ENCODE measurements around the gene NR2C2. TPM values are rescaled to one million over a fixed set of nuclear protein-coding genes. Genes with fewer than 3 reads are reported as not detected.

NR2C2 gene
- total RNA-seq, 4 donors from 2014 or later: 41.8 to 63.9 (median 44.2) TPM

DNA sequence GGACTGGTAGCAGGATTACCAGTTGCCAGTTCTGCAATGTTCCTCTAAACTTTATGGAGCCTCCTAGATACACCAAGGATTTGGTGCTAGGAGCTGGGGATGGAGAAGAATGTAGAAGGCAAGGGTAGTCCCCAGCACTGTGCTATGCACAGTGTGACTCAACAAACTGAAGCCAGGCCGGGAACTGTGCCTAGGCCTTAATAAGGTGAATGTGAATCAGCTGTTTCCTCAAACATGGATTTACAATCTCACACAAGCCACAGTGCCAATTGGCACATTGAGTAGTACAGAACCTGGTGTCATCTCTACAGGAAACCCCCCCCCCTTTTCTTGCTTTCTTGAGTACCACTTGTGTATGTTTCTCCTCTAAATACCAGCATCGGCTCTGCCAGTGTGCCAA lies 85.3 kb downstream of the NR2C2 start:
- TF ChIP-seq, protein P1, sequence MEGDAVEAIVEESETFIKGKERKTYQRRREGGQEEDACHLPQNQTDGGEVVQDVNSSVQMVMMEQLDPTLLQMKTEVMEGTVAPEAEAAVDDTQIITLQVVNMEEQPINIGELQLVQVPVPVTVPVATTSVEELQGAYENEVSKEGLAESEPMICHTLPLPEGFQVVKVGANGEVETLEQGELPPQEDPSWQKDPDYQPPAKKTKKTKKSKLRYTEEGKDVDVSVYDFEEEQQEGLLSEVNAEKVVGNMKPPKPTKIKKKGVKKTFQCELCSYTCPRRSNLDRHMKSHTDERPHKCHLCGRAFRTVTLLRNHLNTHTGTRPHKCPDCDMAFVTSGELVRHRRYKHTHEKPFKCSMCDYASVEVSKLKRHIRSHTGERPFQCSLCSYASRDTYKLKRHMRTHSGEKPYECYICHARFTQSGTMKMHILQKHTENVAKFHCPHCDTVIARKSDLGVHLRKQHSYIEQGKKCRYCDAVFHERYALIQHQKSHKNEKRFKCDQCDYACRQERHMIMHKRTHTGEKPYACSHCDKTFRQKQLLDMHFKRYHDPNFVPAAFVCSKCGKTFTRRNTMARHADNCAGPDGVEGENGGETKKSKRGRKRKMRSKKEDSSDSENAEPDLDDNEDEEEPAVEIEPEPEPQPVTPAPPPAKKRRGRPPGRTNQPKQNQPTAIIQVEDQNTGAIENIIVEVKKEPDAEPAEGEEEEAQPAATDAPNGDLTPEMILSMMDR (IDR thresholded peaks at IDR 0.05; ENCODE audit: low read depth): no peak

DNA sequence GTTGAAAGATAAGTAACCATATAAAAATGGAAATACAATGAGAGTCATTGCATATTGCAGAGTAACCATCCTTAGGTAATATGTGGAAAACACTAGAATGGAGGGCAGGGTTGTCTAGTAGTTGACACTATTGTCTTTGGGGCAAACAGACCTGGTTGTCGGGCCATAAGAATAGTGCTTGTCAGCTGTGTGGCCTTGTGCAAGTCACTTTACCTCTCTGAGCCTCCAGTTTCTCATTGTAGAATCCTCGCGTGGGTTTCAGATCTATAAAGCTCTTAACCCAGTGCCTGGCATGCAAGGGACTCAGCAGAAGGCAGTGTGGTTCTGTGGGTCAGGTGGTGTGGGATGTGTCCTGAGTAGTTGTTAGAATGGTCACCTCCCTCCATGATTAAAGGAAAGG lies 85.7 kb downstream of the NR2C2 start:
- TF ChIP-seq, protein P1 (IDR thresholded peaks at IDR 0.05; ENCODE audit: low read depth): no peak

DNA sequence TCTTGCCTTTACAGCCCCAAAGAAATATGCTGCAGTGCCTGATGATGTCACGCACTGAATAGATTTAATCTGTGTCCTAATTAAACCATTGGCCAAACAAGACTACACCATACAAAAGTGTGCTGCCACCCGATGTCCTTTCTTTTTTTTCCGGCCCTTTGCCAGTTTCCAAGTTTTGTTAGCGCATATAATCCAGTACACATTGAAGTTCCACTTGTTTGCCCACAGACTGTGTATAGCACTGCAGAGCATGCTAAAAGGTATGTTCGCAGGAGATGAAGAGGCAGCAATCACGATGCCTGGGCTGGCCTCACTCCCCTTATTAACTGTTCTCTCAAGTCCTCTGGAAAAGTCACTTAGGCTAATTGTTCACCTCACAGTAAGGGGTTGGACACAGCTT lies 90.9 kb downstream of the NR2C2 start:
- TF ChIP-seq, protein P1 (IDR thresholded peaks at IDR 0.05; ENCODE audit: low read depth): no peak

DNA sequence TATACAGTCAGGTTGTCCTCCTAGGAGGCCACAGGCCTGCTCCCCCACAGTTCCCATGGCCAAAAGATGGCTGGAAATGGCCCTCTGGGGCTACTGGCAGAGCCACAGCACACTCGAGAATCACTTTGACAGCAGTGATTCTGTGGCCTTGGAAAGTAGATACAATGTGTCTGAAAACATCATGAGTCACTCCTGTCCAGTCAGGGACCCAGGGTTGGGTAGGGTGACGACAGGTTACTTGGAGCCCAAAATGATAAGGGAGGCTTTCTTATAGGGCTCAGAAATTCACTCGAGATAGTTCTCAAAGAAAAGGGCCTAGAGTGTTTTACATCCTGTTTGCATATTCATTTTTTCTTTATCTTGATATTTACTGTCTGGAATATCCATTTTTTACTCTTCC lies 93.5 kb downstream of the NR2C2 start:
- TF ChIP-seq, protein P1 (IDR thresholded peaks at IDR 0.05; ENCODE audit: low read depth): no peak

DNA sequence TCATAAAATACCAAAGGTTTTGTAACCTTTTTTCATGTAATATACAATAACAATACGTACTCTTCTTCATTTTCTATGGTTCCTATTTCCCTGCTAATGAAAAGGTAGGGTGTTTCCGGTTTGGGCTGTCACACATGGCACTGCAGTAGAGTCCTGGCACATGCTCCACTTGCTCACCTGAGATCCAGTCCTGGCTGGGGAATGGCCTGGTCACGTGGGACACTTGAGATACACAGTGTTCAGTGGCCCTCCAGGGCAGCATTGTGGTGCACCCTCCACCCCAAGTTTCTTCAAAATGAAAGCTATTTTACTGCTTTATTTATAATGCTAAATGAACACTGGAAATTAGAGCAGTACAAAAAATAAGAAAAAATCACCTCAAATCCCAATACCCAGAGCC lies 94.6 kb downstream of the NR2C2 start:
- TF ChIP-seq, protein P1 (IDR thresholded peaks at IDR 0.05; ENCODE audit: low read depth): no peak

DNA sequence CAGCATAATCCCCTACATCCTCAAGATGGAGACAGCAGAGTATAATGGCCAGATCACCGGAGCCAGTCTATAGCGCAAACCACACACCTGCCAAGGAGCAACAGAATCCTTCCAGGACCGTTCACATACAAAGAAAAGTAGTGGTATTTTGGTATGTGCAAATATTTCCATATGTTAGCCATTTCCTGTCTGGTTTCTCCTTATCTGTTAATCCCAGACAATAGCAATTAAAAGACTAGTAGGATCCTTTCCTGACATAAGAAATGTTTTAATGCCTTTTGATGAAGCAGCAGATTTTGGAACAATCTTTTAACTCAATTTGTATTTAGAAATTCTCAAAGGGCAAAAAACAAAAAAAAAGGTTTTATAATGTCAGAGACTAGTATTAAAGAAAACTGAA lies 95.6 kb downstream of the NR2C2 start:
- TF ChIP-seq, protein P1 (IDR thresholded peaks at IDR 0.05; ENCODE audit: low read depth): no peak

DNA sequence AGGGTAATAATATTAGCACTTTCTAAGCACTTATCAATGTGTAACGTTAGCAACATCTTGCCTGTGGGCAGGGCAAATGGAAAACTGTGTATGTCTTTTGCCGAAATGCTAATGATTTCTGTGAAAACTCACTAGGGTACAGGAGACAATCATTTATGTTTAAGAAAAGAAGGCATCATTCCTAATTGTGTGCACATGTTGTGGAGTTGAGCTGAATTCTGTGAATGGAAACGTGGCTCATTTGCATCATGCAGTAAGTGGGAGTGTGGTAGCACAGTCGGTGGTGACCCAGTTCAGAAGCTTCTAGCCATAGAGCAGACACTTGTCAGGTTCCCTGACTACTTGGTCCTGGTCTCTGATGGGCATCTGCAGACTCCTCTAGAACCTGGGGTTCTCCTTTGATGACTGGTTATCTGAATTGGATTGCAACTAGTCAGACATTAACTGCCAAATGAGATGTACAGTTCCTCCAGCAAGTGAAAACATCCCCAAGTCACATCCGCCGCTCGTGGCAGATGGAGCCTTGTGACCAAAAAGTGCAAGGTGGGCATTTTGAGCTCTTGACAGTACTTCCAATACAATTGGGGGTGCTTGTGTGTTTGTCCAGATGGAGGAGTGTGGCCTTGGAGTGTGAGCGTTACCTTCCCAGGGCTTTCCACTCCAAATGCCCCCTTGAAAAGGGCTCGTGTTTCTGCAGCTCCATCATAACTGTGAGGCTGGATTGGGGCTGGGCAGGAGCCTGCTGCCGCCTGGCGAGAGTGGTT lies 96.2 kb downstream of the NR2C2 start:
- TF ChIP-seq, protein P1 (IDR thresholded peaks at IDR 0.05; ENCODE audit: low read depth): no peak
